Neural progenitor cell (in vitro differentiated cells): ENCODE data around the gene PARK7.

Experiments used
- EZH2 ChIP-seq: fragments of 200-600 bp; sonication (generic); IDR thresholded peaks from 2 replicates; pipeline ENCODE4 v1.6.1; 2017; ENCODE audit warnings: antibody characterized with exemption, mild to moderate bottlenecking, moderate library complexity
- EZH2phosphoT487 ChIP-seq: fragments of 200-600 bp; sonication (generic); IDR thresholded peaks from 2 replicates; pipeline ENCODE4 v1.6.1; 2017; ENCODE audit warnings: antibody characterized with exemption
- TF ChIP-seq, protein P1 (sequence below): fragments of 200-600 bp; sonication (generic); IDR thresholded peaks from 2 replicates; pipeline ENCODE4 v1.5.1; 2017; ENCODE audit warnings: antibody characterized with exemption, mild to moderate bottlenecking

GRCh38 chr1:7962014-7962335 lies 464 bp downstream of the PARK7 start:
- TF ChIP-seq EZH2, result no peak
- TF ChIP-seq, protein P1, sequence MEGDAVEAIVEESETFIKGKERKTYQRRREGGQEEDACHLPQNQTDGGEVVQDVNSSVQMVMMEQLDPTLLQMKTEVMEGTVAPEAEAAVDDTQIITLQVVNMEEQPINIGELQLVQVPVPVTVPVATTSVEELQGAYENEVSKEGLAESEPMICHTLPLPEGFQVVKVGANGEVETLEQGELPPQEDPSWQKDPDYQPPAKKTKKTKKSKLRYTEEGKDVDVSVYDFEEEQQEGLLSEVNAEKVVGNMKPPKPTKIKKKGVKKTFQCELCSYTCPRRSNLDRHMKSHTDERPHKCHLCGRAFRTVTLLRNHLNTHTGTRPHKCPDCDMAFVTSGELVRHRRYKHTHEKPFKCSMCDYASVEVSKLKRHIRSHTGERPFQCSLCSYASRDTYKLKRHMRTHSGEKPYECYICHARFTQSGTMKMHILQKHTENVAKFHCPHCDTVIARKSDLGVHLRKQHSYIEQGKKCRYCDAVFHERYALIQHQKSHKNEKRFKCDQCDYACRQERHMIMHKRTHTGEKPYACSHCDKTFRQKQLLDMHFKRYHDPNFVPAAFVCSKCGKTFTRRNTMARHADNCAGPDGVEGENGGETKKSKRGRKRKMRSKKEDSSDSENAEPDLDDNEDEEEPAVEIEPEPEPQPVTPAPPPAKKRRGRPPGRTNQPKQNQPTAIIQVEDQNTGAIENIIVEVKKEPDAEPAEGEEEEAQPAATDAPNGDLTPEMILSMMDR, result no peak
- TF ChIP-seq EZH2phosphoT487, result no peak
